Smooth muscle cell (in vitro differentiated cells): ENCODE measurements around the gene PPT1. TPM values are rescaled to one million over a fixed set of nuclear protein-coding genes. Genes with fewer than 3 reads are reported as not detected.

Source experiments
- DNase-seq: peaks from one replicate; lab custom pipeline; 2025; ENCODE audit not compliant: unreplicated experiment; lab: John Stamatoyannopoulos, UW
- H2AFZ ChIP-seq: fragments of 200-600 bp; sonication (generic); 2 replicates; pipeline ENCODE4 v1.6.0; 2016; ENCODE audit warnings: antibody characterized with exemption, low read depth, mild to moderate bottlenecking
- H3F3A ChIP-seq: fragments of 200-600 bp; sonication (generic); 2 replicates; pipeline ENCODE4 v1.6.0; 2017; ENCODE audit warnings: antibody characterized with exemption, low read depth
- H3K27ac ChIP-seq: fragments of 200-600 bp; sonication (generic); 2 replicates; pipeline ENCODE4 v1.5.1; 2016; ENCODE audit warnings: low read depth, mild to moderate bottlenecking
- H3K27me3 ChIP-seq: fragments of 200-600 bp; sonication (generic); 2 replicates; pipeline ENCODE4 v1.6.1; 2016; ENCODE audit warnings: low read depth, mild to moderate bottlenecking
- H3K36me3 ChIP-seq: fragments of 200-600 bp; sonication (generic); 2 replicates; pipeline ENCODE4 v1.5.1; 2016; ENCODE audit warnings: low read depth
- H3K4me1 ChIP-seq: fragments of 200-600 bp; sonication (generic); 2 replicates; pipeline ENCODE4 v1.5.1; 2016; ENCODE audit warnings: low read depth
- H3K4me2 ChIP-seq: fragments of 200-600 bp; sonication (generic); 2 replicates; pipeline ENCODE4 v1.6.0; 2016; ENCODE audit warnings: mild to moderate bottlenecking
- H3K4me3 ChIP-seq: fragments of 200-600 bp; sonication (generic); 2 replicates; pipeline ENCODE4 v1.5.1; 2016; ENCODE audit warnings: mild to moderate bottlenecking
- H3K79me2 ChIP-seq: fragments of 200-600 bp; sonication (generic); 2 replicates; pipeline ENCODE4 v1.6.0; 2016; ENCODE audit warnings: low read depth, mild to moderate bottlenecking
- H3K9ac ChIP-seq: fragments of 200-600 bp; sonication (generic); 2 replicates; pipeline ENCODE4 v1.6.0; 2016; ENCODE audit warnings: low read depth
- H3K9me3 ChIP-seq: fragments of 200-600 bp; sonication (generic); replicated peaks from 2 replicates; pipeline ENCODE4 v1.5.1; 2016; ENCODE audit warnings: low read depth
- H4K20me1 ChIP-seq: fragments of 200-600 bp; sonication (generic); 2 replicates; pipeline ENCODE4 v1.6.0; 2016; ENCODE audit warnings: low read depth
- CTCF ChIP-seq: fragments of 200-600 bp; sonication (generic); IDR thresholded peaks from 2 replicates; pipeline ENCODE4 v1.5.1; 2017; ENCODE audit warnings: borderline replicate concordance, mild to moderate bottlenecking, antibody characterized with exemption; ENCODE audit not compliant: insufficient read depth, poor library complexity, severe bottlenecking
- WGBS: methylation state at CpG from one replicate; pipeline ENCODE4 v1.1.7; 2016; ENCODE audit warnings: low lambda C conversion rate; 5-methylcytosine and 5-hydroxymethylcytosine counted together
- polyA plus RNA-seq: library from polyadenylated mRNA; unstranded; fragments of >200 nt; fragmentation: Nextera tagmentation; extraction: Ambion mirVana; gene quantifications from 2 replicates; pipeline ENCODE4 v1.2.1, GENCODE V29; 2016
- total RNA-seq: library from RNA; depleted of rRNA; stranded (reverse); fragments of >200 nt; gene quantifications from 2 replicates; pipeline ENCODE4 v1.2.3, GENCODE V29; 2014

The PPT1 gene
- total and polyA plus RNA-seq, 2 experiments from 2014 or later, result 72.5 to 85.6 TPM

DNA sequence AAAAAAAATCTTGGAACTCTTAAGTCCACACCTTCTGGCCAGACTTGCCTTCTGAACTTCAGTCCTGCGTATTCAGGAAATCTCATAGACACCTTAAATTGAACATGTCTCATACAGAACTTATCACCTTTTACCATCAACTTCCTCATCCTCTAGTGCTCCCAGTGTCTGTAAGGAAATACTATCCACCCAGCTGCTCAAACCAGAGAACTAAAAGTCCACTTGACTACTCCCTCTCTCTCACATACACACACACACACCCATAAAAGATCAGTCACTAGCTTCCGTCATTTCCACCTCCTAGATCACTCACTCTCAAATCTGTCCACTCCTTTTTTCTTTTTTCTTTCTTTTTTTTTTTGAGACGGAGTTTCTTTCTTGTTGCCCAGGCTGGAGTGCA lies 67.4 kb downstream of the PPT1 start:
- no peaks in the 10 kb centered on the region for H3F3A ChIP-seq
- no peaks in the 10 kb centered on the region for H3K36me3 ChIP-seq
- no peaks in the 10 kb centered on the region for H4K20me1 ChIP-seq
- H3K27me3 ChIP-seq, result no peaks in the 10 kb centered on the region
- no peaks in the 10 kb centered on the region for H3K4me1 ChIP-seq
- 84% methylated on average over 3 of the region's 3 CpGs for WGBS
- no peak overlapping the region for H3K4me3 ChIP-seq
- no peak overlapping the region for H3K27ac ChIP-seq
- H3K4me2 ChIP-seq, result no peak overlapping the region
- H3K9me3 ChIP-seq, result no peaks in the 10 kb centered on the region
- no peak overlapping the region for H2AFZ ChIP-seq
- H3K9ac ChIP-seq, result no peak overlapping the region
- TF ChIP-seq CTCF, result no peak
- no peak for DNase-seq
- no peaks in the 10 kb centered on the region for H3K79me2 ChIP-seq

DNA sequence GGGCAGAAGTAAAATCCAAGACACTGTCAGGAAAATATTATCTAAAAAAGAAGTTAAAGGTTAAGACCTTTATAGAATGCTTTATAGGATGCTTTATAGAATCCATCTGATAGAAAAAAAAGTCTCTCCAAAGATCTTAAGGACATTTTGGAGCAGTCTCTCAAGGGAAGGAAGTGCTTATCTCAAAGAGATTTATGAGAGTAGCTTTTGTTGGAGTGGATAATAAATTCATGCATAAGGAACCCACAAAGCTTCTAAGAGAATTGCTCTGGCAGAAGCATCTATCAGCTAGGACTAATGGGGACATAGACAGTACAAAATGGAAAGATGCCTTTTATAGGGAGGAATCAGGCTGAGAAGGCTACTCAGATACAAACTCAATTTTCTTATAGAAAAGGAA lies 69.4 kb downstream of the PPT1 start:
- Histone ChIP-seq H3K4me1 (no peaks in the 10 kb centered on the region), H3K27ac (no peak overlapping the region), H3K79me2 (no peaks in the 10 kb centered on the region), H3K36me3 (no peaks in the 10 kb centered on the region), H3F3A (no peaks in the 10 kb centered on the region), H2AFZ (no peak overlapping the region), H3K9me3 (no peaks in the 10 kb centered on the region), H3K27me3 (no peaks in the 10 kb centered on the region), H3K4me3 (no peak overlapping the region), H3K9ac (no peak overlapping the region), H4K20me1 (no peaks in the 10 kb centered on the region), H3K4me2 (no peak overlapping the region)
- no peak for TF ChIP-seq CTCF
- no peak for DNase-seq

GRCh38 chr1:40024671-40025070 lies 72.4 kb downstream of the PPT1 start:
- WGBS, result 83% methylated on average over 2 of the region's 2 CpGs

More at GRCh38 chr1:40024671-40025070, 72.4 kb downstream of the PPT1 start:
- H4K20me1 ChIP-seq, result no peaks in the 10 kb centered on the region
- no peak overlapping the region for H3K4me3 ChIP-seq
- DNase-seq, result no peak
- H3K4me2 ChIP-seq, result no peak overlapping the region
- no peaks in the 10 kb centered on the region for H3K27me3 ChIP-seq
- H3F3A ChIP-seq, result no peaks in the 10 kb centered on the region
- no peak for TF ChIP-seq CTCF
- H2AFZ ChIP-seq, result no peak overlapping the region
- no peaks in the 10 kb centered on the region for H3K4me1 ChIP-seq
- H3K79me2 ChIP-seq, result no peaks in the 10 kb centered on the region
- H3K27ac ChIP-seq, result no peak overlapping the region
- H3K9me3 ChIP-seq, result no peaks in the 10 kb centered on the region
- H3K9ac ChIP-seq, result no peak overlapping the region
- H3K36me3 ChIP-seq, result no peaks in the 10 kb centered on the region
